WTC11 (cell line): Measurements from ENCODE around the gene NHERF1. TPM values are rescaled to one million over a fixed set of nuclear protein-coding genes. Genes with fewer than 3 reads are reported as not detected.

Experiments
- ATAC-seq: fragments of 200-7000 bp; cut with Tn5 transposase; 2 replicates; pipeline ENCODE4 v1.10.0; 2021; ENCODE audit warnings: mild to moderate bottlenecking, moderate library complexity
- CTCF ChIA-PET: fragments of 300-600 bp; sonication (Branson Sonifier 250); formaldehyde crosslinking; loops from one replicate; lab custom pipeline; 2021; ENCODE audit warnings: antibody characterized with exemption; lab: Charles Lee
- POLR2A ChIA-PET: fragments of 350-600 bp; sonication (Branson Sonifier 250); formaldehyde crosslinking; loops from one replicate; lab custom pipeline; 2021; ENCODE audit warnings: antibody characterized with exemption; lab: Charles Lee
- DNase-seq: peaks from one replicate; pipeline ENCODE4 v3.0.0; 2021; ENCODE audit warnings: low spot score
- H3K27ac Mint-ChIP-seq: 2 replicates; pipeline ENCODE4 v1.8.0; 2021; ENCODE audit warnings: mixed read lengths
- H3K27me3 Mint-ChIP-seq: 2 replicates; pipeline ENCODE4 v1.8.0; 2021; ENCODE audit warnings: low read depth, mild to moderate bottlenecking, moderate library complexity, mixed read lengths
- H3K36me3 Mint-ChIP-seq: 2 replicates; pipeline ENCODE4 v1.8.0; 2021; ENCODE audit warnings: mixed read lengths
- H3K4me1 Mint-ChIP-seq: 2 replicates; pipeline ENCODE4 v1.8.0; 2022; ENCODE audit warnings: mixed read lengths
- H3K4me3 Mint-ChIP-seq: 2 replicates; pipeline ENCODE4 v1.8.0; 2021; ENCODE audit warnings: mild to moderate bottlenecking, moderate library complexity, mixed read lengths
- H3K9me3 Mint-ChIP-seq: 2 replicates; pipeline ENCODE4 v1.8.0; 2021; ENCODE audit warnings: mixed read lengths
- E2F1 ChIP-seq: sonication (generic); formaldehyde crosslinking; IDR thresholded peaks from 2 replicates; pipeline ENCODE4 v1.8.0; 2022; ENCODE audit warnings: mild to moderate bottlenecking, missing genetic modification reagents
- FOXJ3 ChIP-seq: sonication (generic); formaldehyde crosslinking; IDR thresholded peaks from 2 replicates; pipeline ENCODE4 v1.9.0; 2021; ENCODE audit warnings: missing genetic modification reagents, mild to moderate bottlenecking, borderline replicate concordance
- HMGA2 ChIP-seq: fragments of 250-450 bp; sonication (Bioruptor Pico); IDR thresholded peaks from 2 replicates; pipeline ENCODE4 v1.4.0; 2021; ENCODE audit warnings: mild to moderate bottlenecking, moderate library complexity
- HMGXB4 ChIP-seq: sonication (generic); formaldehyde crosslinking; IDR thresholded peaks from 2 replicates; pipeline ENCODE4 v1.8.1; 2023; ENCODE audit warnings: mild to moderate bottlenecking, moderate library complexity, missing genetic modification reagents
- IRF2 ChIP-seq: sonication (generic); formaldehyde crosslinking; IDR thresholded peaks from 2 replicates; pipeline ENCODE4 v1.8.0; 2022; ENCODE audit warnings: low read depth, missing genetic modification reagents, borderline replicate concordance
- RELA ChIP-seq: sonication (generic); formaldehyde crosslinking; IDR thresholded peaks from 2 replicates; pipeline ENCODE4 v1.8.1; 2022; ENCODE audit warnings: missing genetic modification reagents, mild to moderate bottlenecking, borderline replicate concordance
- SP1 ChIP-seq: sonication (generic); formaldehyde crosslinking; conservative IDR thresholded peaks from 2 replicates; pipeline ENCODE4 v1.8.1; 2022; ENCODE audit warnings: missing genetic modification reagents
- TEAD4 ChIP-seq: sonication (generic); formaldehyde crosslinking; IDR thresholded peaks from 2 replicates; pipeline ENCODE4 v1.8.0; 2022; ENCODE audit warnings: mild to moderate bottlenecking, missing genetic modification reagents
- ZNF121 ChIP-seq: sonication (generic); formaldehyde crosslinking; IDR thresholded peaks from 2 replicates; pipeline ENCODE4 v1.8.0; 2023; ENCODE audit warnings: missing genetic modification reagents
- ZNF317 ChIP-seq: sonication (generic); formaldehyde crosslinking; IDR thresholded peaks from 2 replicates; pipeline ENCODE4 v1.8.1; 2023; ENCODE audit warnings: low read depth, mild to moderate bottlenecking, moderate library complexity, missing genetic modification reagents, borderline replicate concordance
- ZNF532 ChIP-seq: fragments of 250-450 bp; sonication (Bioruptor Pico); IDR thresholded peaks from 2 replicates; pipeline ENCODE4 v1.9.0; 2021; ENCODE audit warnings: mild to moderate bottlenecking, borderline replicate concordance
- total RNA-seq: library from RNA; stranded (reverse); gene quantifications from 3 replicates; pipeline ENCODE4 v1.2.3, GENCODE V29; 2021
- TF ChIP-seq, protein P1 (sequence below): fragments of 250-450 bp; sonication (Bioruptor Pico); IDR thresholded peaks from 2 replicates; pipeline ENCODE4 v1.9.0; 2021; ENCODE audit warnings: moderate library complexity, mild to moderate bottlenecking, inconsistent platforms, borderline replicate concordance
- TF ChIP-seq, protein P2 (sequence below): sonication (generic); formaldehyde crosslinking; IDR thresholded peaks from 2 replicates; pipeline ENCODE4 v1.8.1; 2022; ENCODE audit warnings: missing genetic modification reagents, borderline replicate concordance
- TF ChIP-seq, protein P3 (sequence below): fragments of 250-450 bp; sonication (Bioruptor Pico); conservative IDR thresholded peaks from 2 replicates; pipeline ENCODE4 v1.9.0; 2021; ENCODE audit warnings: mild to moderate bottlenecking

The NHERF1 gene
- total RNA-seq, 1 experiment from 2014 or later, result 111 TPM

- Mint-ChIP-seq H3K9me3 (no peaks in the 10 kb centered on the region), H3K4me1 (peaks cover 27% of the 10 kb centered on the region), H3K36me3 (peaks cover 11% of the 10 kb centered on the region), H3K4me3 (no peak overlapping the region), H3K27me3 (no peaks in the 10 kb centered on the region), H3K27ac (no peak overlapping the region)
- ATAC-seq (no peak), DNase-seq (no peak)
- ChIA-PET CTCF (interaction anchor here (1.7 to 2.9 kb wide), 3 partner anchors 8 to 122 kb away, joined by 5 to 17 read pairs (median 5); no protein-coding TSS in a partner anchor), POLR2A (no interaction called here)
- TF ChIP-seq, protein P1, sequence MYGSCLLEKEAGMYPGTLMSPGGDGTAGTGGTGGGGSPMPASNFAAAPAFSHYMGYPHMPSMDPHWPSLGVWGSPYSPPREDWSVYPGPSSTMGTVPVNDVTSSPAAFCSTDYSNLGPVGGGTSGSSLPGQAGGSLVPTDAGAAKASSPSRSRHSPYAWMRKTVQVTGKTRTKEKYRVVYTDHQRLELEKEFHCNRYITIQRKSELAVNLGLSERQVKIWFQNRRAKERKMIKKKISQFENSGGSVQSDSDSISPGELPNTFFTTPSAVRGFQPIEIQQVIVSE, result no peak
- TF ChIP-seq IRF2 (CRISPR knock-in tag) (no peak), ZNF317 (CRISPR knock-in tag) (no peak), HMGA2 (CRISPR knock-in tag) (no peak), ZNF121 (no peak), ZNF532 (CRISPR knock-in tag) (no peak), RELA (CRISPR knock-in tag) (no peak), E2F1 (CRISPR knock-in tag) (no peak), SP1 (CRISPR knock-in tag) (no peak), TEAD4 (CRISPR knock-in tag) (no peak), FOXJ3 (CRISPR knock-in tag) (no peak), HMGXB4 (CRISPR knock-in tag) (no peak)
- TF ChIP-seq, protein P2, sequence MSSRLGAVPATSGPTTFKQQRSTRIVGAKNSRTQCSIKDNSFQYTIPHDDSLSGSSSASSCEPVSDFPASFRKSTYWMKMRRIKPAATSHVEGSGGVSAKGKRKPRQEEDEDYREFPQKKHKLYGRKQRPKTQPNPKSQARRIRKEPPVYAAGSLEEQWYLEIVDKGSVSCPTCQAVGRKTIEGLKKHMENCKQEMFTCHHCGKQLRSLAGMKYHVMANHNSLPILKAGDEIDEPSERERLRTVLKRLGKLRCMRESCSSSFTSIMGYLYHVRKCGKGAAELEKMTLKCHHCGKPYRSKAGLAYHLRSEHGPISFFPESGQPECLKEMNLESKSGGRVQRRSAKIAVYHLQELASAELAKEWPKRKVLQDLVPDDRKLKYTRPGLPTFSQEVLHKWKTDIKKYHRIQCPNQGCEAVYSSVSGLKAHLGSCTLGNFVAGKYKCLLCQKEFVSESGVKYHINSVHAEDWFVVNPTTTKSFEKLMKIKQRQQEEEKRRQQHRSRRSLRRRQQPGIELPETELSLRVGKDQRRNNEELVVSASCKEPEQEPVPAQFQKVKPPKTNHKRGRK (CRISPR knock-in tag), result no peak
- TF ChIP-seq, protein P3, sequence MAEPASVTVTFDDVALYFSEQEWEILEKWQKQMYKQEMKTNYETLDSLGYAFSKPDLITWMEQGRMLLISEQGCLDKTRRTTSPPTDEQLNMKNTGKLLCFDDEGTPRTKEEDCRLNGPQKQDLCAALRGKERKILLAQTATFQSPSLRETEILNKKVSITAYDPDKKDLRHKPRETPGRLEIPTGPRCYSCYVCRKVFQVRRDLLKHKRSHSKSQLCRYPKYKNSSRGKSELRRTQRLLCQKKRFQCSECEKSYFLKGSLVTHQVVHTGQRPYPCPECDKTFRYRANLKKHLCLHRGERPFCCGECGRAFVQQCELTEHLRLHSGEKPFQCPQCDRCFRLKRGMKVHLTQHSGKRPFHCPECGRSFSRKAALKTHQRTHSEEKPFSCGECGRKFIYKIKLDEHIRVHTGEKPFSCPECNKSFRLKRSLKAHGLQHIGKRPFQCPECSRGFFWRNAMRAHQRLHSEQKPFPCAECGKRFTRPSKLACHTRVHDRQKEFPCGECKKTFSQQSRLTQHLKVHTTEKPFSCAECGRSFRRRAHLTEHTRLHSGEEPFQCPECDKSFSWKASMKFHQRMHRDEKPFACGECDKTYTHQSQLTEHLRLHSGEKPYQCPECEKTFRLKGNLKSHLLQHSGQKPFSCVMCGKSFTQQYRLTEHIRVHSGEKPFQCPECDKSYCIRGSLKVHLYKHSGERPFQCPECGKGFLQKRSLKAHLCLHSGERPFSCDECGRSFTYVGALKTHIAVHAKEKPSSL, result no peak
Measured at GRCh38 chr17:74778960-74779359, 30.5 kb downstream of the NHERF1 start.
